ENCODE measurements around the gene CLEC17A.

The CLEC17A gene

GRCh38 chr19:14639536-14640277 lies 56.8 kb downstream of the CLEC17A start:
- H3K4me3 Mint-ChIP-seq: no peak overlapping the region
- H3K36me3 Mint-ChIP-seq: peaks cover 7% of the 10 kb centered on the region
- peaks cover 16% of the 10 kb centered on the region for H3K27me3 Mint-ChIP-seq
- peaks cover 14% of the 10 kb centered on the region for H3K9me3 Mint-ChIP-seq (ENCODE audit: low read depth)
- H3K27ac Mint-ChIP-seq: no peak overlapping the region
- H3K4me1 Mint-ChIP-seq (ENCODE audit: low read depth): no peaks in the 10 kb centered on the region

- Mint-ChIP-seq H3K9me3 (ENCODE audit: low read depth) (no peaks in the 10 kb centered on the region), H3K4me1 (ENCODE audit: low read depth) (no peaks in the 10 kb centered on the region), H3K36me3 (no peaks in the 10 kb centered on the region), H3K4me3 (no peak overlapping the region), H3K27ac (no peak overlapping the region), H3K27me3 (peaks cover 19% of the 10 kb centered on the region)
Measured at GRCh38 chr19:14648506-14648905, 65.6 kb downstream of the CLEC17A start.

- Mint-ChIP-seq H3K27ac (no peak overlapping the region), H3K4me1 (ENCODE audit: low read depth) (no peaks in the 10 kb centered on the region), H3K27me3 (peaks cover 18% of the 10 kb centered on the region), H3K4me3 (no peak overlapping the region), H3K9me3 (ENCODE audit: low read depth) (no peaks in the 10 kb centered on the region), H3K36me3 (no peaks in the 10 kb centered on the region)
Measured at GRCh38 chr19:14649020-14649419, 66.1 kb downstream of the CLEC17A start.

- H3K27me3 Mint-ChIP-seq: peaks cover 20% of the 10 kb centered on the region
- no peaks in the 10 kb centered on the region for H3K36me3 Mint-ChIP-seq
- no peak overlapping the region for H3K4me3 Mint-ChIP-seq
- H3K27ac Mint-ChIP-seq: no peak overlapping the region
- no peaks in the 10 kb centered on the region for H3K9me3 Mint-ChIP-seq (ENCODE audit: low read depth)
- H3K4me1 Mint-ChIP-seq (ENCODE audit: low read depth): no peaks in the 10 kb centered on the region
Measured at GRCh38 chr19:14650161-14650560, 67.3 kb downstream of the CLEC17A start.

- no peak overlapping the region for H3K4me3 Mint-ChIP-seq
- H3K9me3 Mint-ChIP-seq (ENCODE audit: low read depth): no peaks in the 10 kb centered on the region
- peaks cover 15% of the 10 kb centered on the region for H3K27me3 Mint-ChIP-seq
- no peaks in the 10 kb centered on the region for H3K36me3 Mint-ChIP-seq
- no peak overlapping the region for H3K27ac Mint-ChIP-seq
- H3K4me1 Mint-ChIP-seq (ENCODE audit: low read depth): no peaks in the 10 kb centered on the region
Measured at GRCh38 chr19:14654786-14655560, 72.1 kb downstream of the CLEC17A start.

- H3K9me3 Mint-ChIP-seq (ENCODE audit: low read depth): no peaks in the 10 kb centered on the region
- no peaks in the 10 kb centered on the region for H3K4me1 Mint-ChIP-seq (ENCODE audit: low read depth)
- H3K36me3 Mint-ChIP-seq: no peaks in the 10 kb centered on the region
- H3K4me3 Mint-ChIP-seq: no peak overlapping the region
- H3K27me3 Mint-ChIP-seq: peaks cover 14% of the 10 kb centered on the region
- H3K27ac Mint-ChIP-seq: no peak overlapping the region
Measured at GRCh38 chr19:14655726-14656125, 72.8 kb downstream of the CLEC17A start.

- no peaks in the 10 kb centered on the region for H3K36me3 Mint-ChIP-seq
- H3K4me1 Mint-ChIP-seq (ENCODE audit: low read depth): no peaks in the 10 kb centered on the region
- H3K27ac Mint-ChIP-seq: no peak overlapping the region
- no peak overlapping the region for H3K4me3 Mint-ChIP-seq
- peaks cover 16% of the 10 kb centered on the region for H3K27me3 Mint-ChIP-seq
- no peaks in the 10 kb centered on the region for H3K9me3 Mint-ChIP-seq (ENCODE audit: low read depth)
Measured at GRCh38 chr19:14659874-14660489, 77.1 kb downstream of the CLEC17A start.

GRCh38 chr19:14661372-14661924 lies 78.6 kb downstream of the CLEC17A start:
- H3K27ac Mint-ChIP-seq: no peak overlapping the region
- H3K27me3 Mint-ChIP-seq: peaks cover 11% of the 10 kb centered on the region
- no peaks in the 10 kb centered on the region for H3K36me3 Mint-ChIP-seq

More at GRCh38 chr19:14661372-14661924, 78.6 kb downstream of the CLEC17A start:
- Mint-ChIP-seq H3K9me3 (ENCODE audit: low read depth) (no peaks in the 10 kb centered on the region), H3K4me1 (ENCODE audit: low read depth) (no peaks in the 10 kb centered on the region), H3K4me3 (no peak overlapping the region)

Data from activated naive CD8-positive, alpha-beta T cell (primary cell).